Endothelial cell of umbilical vein (primary cell): ENCODE results near the gene ZNF804B. TPM values are rescaled to one million over a fixed set of nuclear protein-coding genes. Genes with fewer than 3 reads are reported as not detected.

Experiments used
- BruUV-seq: library from RNA; stranded (reverse); fragments of 400-500 nt; replicated peaks from 2 replicates; lab custom pipeline; 2021; lab: Mats Ljungman, UMichigan
- CTCF ChIA-PET: fragments of 300-600, 350-600 bp; sonication (Branson Sonifier 250); formaldehyde crosslinking; loops from one replicate; lab custom pipeline; 2021; ENCODE audit warnings: antibody characterized with exemption, inconsistent platforms; lab: Charles Lee
- POLR2A ChIA-PET: fragments of 300-600, 350-600 bp; sonication (Branson Sonifier 250); formaldehyde crosslinking; loops from one replicate; lab custom pipeline; 2021; ENCODE audit warnings: antibody characterized with exemption, inconsistent platforms; lab: Charles Lee
- DNase-seq: peaks from one replicate; pipeline ENCODE4 v3.0.0-alpha.2; 2011; ENCODE audit warnings: low read depth, low spot score
- FAIRE-seq: peaks from 2 replicates; lab custom pipeline; 2011; peaks lifted over from hg19 to GRCh38; lab: Jason Lieb, UNC
- H2AFZ ChIP-seq: 2 replicates; pipeline ENCODE4 v1.6.0; 2012; ENCODE audit warnings: low read depth, low read length, control low read depth, inconsistent platforms
- H3K27ac ChIP-seq: 2 replicates; pipeline ENCODE4 v1.5.1; 2011; ENCODE audit warnings: low read depth, mild to moderate bottlenecking, control low read depth, low read length, moderate library complexity; ENCODE audit not compliant: insufficient read depth
- H3K27me3 ChIP-seq, 2 experiments: 2 replicates each; pipeline versions ENCODE4 v1.6.0 to v1.6.1; 2011; ENCODE audit warnings: low read length in 2 of 2, mixed read lengths in 1 of 2; ENCODE audit not compliant: control insufficient read depth in 2 of 2, insufficient read depth in 2 of 2
- H3K36me3 ChIP-seq, 2 experiments: 2 replicates in 1 of 2; 3 replicates in 1 of 2; pipeline ENCODE4 v1.5.1; 2011; ENCODE audit warnings: low read length in 2 of 2, mild to moderate bottlenecking in 1 of 2, moderate library complexity in 1 of 2; ENCODE audit not compliant: control insufficient read depth in 2 of 2, insufficient read depth in 2 of 2; ENCODE audit errors: extremely low read depth in 1 of 2
- H3K4me1 ChIP-seq: 3 replicates; pipeline ENCODE4 v1.5.1; 2011; ENCODE audit warnings: mild to moderate bottlenecking, low read length; ENCODE audit not compliant: control insufficient read depth, insufficient read depth; ENCODE audit errors: extremely low read depth
- H3K4me2 ChIP-seq: 2 replicates; pipeline ENCODE4 v1.6.1; 2011; ENCODE audit warnings: low read length, control low read depth, mixed read lengths; ENCODE audit not compliant: insufficient read depth
- H3K4me3 ChIP-seq, 3 experiments: fragments of 200-600 bp in 1 of 3; sonication (generic), shearing (Covaris generic) in 1 of 3; replicated peaks in 1 of 3; 2 replicates each; pipeline ENCODE4 v1.5.1; 2011 to 2016; ENCODE audit warnings: control low read depth in 3 of 3, low read length in 3 of 3, mild to moderate bottlenecking in 2 of 3, inconsistent platforms in 1 of 3, low read depth in 1 of 3, moderate library complexity in 1 of 3; ENCODE audit not compliant: insufficient read depth in 1 of 3
- H3K79me2 ChIP-seq: 2 replicates; pipeline ENCODE4 v1.6.0; 2012; ENCODE audit warnings: low read length, inconsistent platforms; ENCODE audit not compliant: control insufficient read depth, insufficient read depth
- H3K9ac ChIP-seq: replicated peaks from 2 replicates; pipeline ENCODE3; 2011; ENCODE audit warnings: low read length, control low read depth; ENCODE audit not compliant: insufficient read depth; ENCODE audit errors: extremely low read depth
- H3K9me1 ChIP-seq: replicated peaks from 3 replicates; pipeline ENCODE4 v1.6.0; 2011; ENCODE audit warnings: mild to moderate bottlenecking, low read length; ENCODE audit not compliant: control insufficient read depth, insufficient read depth; ENCODE audit errors: extremely low read depth
- H3K9me3 ChIP-seq: replicated peaks from 2 replicates; pipeline ENCODE4 v1.5.1; 2012; ENCODE audit warnings: low read length, inconsistent platforms; ENCODE audit not compliant: control insufficient read depth, insufficient read depth
- H4K20me1 ChIP-seq: replicated peaks from 2 replicates; pipeline ENCODE3; 2011; ENCODE audit warnings: mild to moderate bottlenecking, low read length; ENCODE audit not compliant: control insufficient read depth, insufficient read depth; ENCODE audit errors: extremely low read depth
- dilution Hi-C: fragments of 300-500 bp; cut with MboI; formaldehyde crosslinking; loops from one replicate; pipeline ENCODE4 v1.15.0; 2019; ENCODE audit warnings: low sequenced_read_pairs; ENCODE audit not compliant: extremely low pct_ligation_motif_present
- intact Hi-C: fragments of 100-400 bp; cut with micrococcal nuclease; formaldehyde crosslinking; loops from one replicate; pipeline ENCODE4 v1.10.0; 2022
- polyA plus RNA-seq, 4 experiments: library from polyadenylated mRNA; depleted of rRNA in 3 of 4; stranded (reverse) in 3 of 4; unstranded in 1 of 4; fragments of >200 nt; gene quantifications; 2 replicates each; pipeline versions ENCODE4 v1.2.1 to v1.2.3, GENCODE V29; 2011 to 2012; ENCODE audit warnings: missing spikeins in 1 of 4
- total RNA-seq: library from RNA; stranded (reverse); gene quantifications from 2 replicates; pipeline ENCODE4 v1.2.3, GENCODE V29; 2021
- TF ChIP-seq, protein P1 (sequence below), 2 donors: IDR thresholded peaks; 1 replicate in 1 of 2; 2 replicates in 1 of 2; pipeline ENCODE4 v1.5.1; 2011; ENCODE audit warnings: low read length in 2 of 2, mild to moderate bottlenecking in 2 of 2, moderate library complexity in 2 of 2, control low read depth in 1 of 2, inconsistent platforms in 1 of 2, low read depth in 1 of 2; ENCODE audit not compliant: insufficient read depth in 1 of 2; ENCODE audit errors: extremely low read depth in 1 of 2

ZNF804B gene
- total and polyA plus RNA-seq, 2 donors (not counting 3 experiments of a cell fraction or from before 2014, with no cell fraction given), result not detected

DNA sequence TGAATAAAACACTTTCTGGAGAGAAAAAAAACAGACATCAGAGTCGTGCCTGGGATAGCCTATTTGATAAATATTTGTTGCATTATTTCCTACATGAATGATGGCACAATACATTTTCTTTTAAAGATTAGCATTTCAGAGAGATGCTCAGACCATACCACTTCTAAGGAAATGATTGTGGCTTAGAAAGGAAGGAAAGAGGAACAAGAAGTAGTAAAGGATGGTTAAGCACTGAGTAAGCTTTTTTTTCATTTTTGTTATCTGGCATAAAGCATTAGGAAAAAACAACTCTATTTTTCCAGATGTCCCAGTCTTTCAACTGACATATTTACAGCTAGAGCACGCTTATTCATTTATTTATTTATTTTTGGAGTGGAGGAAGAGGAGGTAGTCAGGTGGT, 294.9 kb downstream of the ZNF804B start:
- dilution Hi-C loops (no loop called here), intact Hi-C loops (no loop called here)
- Histone ChIP-seq H3K9ac (no peak overlapping the region), H3K36me3 (no peaks in the 10 kb centered on the region), H3K4me2 (no peak overlapping the region), H3K4me1 (no peaks in the 10 kb centered on the region), H3K79me2 (no peaks in the 10 kb centered on the region), H3K27me3 (no peaks in the 10 kb centered on the region), H3K9me1 (no peaks in the 10 kb centered on the region), H3K4me3 (no peak overlapping the region), H3K27ac (no peak overlapping the region), H3K9me3 (no peaks in the 10 kb centered on the region), H2AFZ (no peak overlapping the region), H4K20me1 (no peaks in the 10 kb centered on the region)
- FAIRE-seq, result no peak
- POLR2A ChIA-PET, result no interaction called here
- BruUV-seq, result no TSS peak
- CTCF ChIA-PET, result no interaction called here
- TF ChIP-seq, protein P1, sequence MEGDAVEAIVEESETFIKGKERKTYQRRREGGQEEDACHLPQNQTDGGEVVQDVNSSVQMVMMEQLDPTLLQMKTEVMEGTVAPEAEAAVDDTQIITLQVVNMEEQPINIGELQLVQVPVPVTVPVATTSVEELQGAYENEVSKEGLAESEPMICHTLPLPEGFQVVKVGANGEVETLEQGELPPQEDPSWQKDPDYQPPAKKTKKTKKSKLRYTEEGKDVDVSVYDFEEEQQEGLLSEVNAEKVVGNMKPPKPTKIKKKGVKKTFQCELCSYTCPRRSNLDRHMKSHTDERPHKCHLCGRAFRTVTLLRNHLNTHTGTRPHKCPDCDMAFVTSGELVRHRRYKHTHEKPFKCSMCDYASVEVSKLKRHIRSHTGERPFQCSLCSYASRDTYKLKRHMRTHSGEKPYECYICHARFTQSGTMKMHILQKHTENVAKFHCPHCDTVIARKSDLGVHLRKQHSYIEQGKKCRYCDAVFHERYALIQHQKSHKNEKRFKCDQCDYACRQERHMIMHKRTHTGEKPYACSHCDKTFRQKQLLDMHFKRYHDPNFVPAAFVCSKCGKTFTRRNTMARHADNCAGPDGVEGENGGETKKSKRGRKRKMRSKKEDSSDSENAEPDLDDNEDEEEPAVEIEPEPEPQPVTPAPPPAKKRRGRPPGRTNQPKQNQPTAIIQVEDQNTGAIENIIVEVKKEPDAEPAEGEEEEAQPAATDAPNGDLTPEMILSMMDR (IDR thresholded peaks at IDR 0.05; ENCODE audit: extremely low read depth in 1 of 2, insufficient read depth in 1 of 2, low read depth in 1 of 2, low read length in 2 of 2), result no peak
- DNase-seq, result no peak

DNA sequence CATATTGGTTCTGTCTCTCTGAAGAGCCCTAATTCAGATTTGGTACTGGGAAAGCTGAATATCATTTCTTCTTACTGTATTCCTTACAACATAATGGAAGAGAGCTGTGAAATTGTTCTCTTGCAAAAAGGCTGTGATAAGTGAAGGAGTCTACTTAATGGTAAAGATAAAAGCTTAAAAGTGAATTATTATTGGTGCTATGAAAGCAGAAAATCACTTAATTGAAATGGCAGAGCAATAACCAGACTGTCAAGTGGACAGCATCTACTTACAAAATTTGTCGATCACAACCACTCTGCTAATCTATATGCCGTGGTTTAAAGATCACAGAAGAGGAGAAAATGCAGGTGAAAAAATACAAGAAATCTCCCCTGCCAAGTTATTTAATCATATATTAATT, 300.7 kb downstream of the ZNF804B start:
- TF ChIP-seq, protein P1 (IDR thresholded peaks at IDR 0.05; ENCODE audit: extremely low read depth in 1 of 2, insufficient read depth in 1 of 2, low read depth in 1 of 2, low read length in 2 of 2), result no peak
- no TSS peak for BruUV-seq
- FAIRE-seq (no peak), DNase-seq (no peak)
- Histone ChIP-seq H3K79me2 (no peaks in the 10 kb centered on the region), H3K27me3 (no peaks in the 10 kb centered on the region), H3K4me1 (no peaks in the 10 kb centered on the region), H3K9ac (no peak overlapping the region), H3K9me1 (no peaks in the 10 kb centered on the region), H3K36me3 (no peaks in the 10 kb centered on the region), H2AFZ (no peak overlapping the region), H3K9me3 (no peaks in the 10 kb centered on the region), H3K4me3 (no peak overlapping the region), H3K27ac (no peak overlapping the region), H3K4me2 (no peak overlapping the region), H4K20me1 (no peaks in the 10 kb centered on the region)
- CTCF ChIA-PET, result no interaction called here
- POLR2A ChIA-PET, result no interaction called here
- dilution Hi-C loops (no loop called here), intact Hi-C loops (no loop called here)
